Gastrocnemius medialis (tissue), 4 donors: ENCODE data around the gene PRELID1. TPM values are rescaled to one million over a fixed set of nuclear protein-coding genes. Genes with fewer than 3 reads are reported as not detected.

Experiments used
- ATAC-seq, 2 donors: fragments of 150-250 bp; one replicate each; pipeline ENCODE4 v1.9.1; 2016
- DNase-seq, 2 donors: peaks; one replicate each; pipeline ENCODE4 v3.0.0-alpha.2; 2019
- H3K27ac ChIP-seq, 4 donors: fragments of 200-600 bp; sonication (generic); 1 replicate in 1 of 4; 2 replicates in 3 of 4; pipeline ENCODE4 v1.5.1; 2016 to 2018; ENCODE audit warnings: mild to moderate bottlenecking in 2 of 4, moderate library complexity in 1 of 4
- H3K27me3 ChIP-seq, 3 donors: fragments of 200-600 bp; sonication (generic) in 2 of 3; 1 replicate in 1 of 3; 2 replicates in 2 of 3; pipeline versions ENCODE4 v1.5.1 to v1.6.0; 2016 to 2019; ENCODE audit warnings: mild to moderate bottlenecking in 1 of 3, moderate library complexity in 1 of 3
- H3K36me3 ChIP-seq, 2 donors: fragments of 200-600 bp; sonication (generic) in 1 of 2; one replicate each; pipeline ENCODE4 v1.5.1; 2017 to 2018
- H3K4me1 ChIP-seq, 2 donors: fragments of 200-600 bp; sonication (generic) in 1 of 2; one replicate each; pipeline ENCODE4 v1.5.1; 2016 to 2017; ENCODE audit warnings: mild to moderate bottlenecking in 2 of 2
- H3K4me3 ChIP-seq, 4 donors: fragments of 200-600 bp; sonication (generic) in 3 of 4; 1 replicate in 1 of 4; 2 replicates in 3 of 4; pipeline ENCODE4 v1.5.1; 2016 to 2019; ENCODE audit warnings: mild to moderate bottlenecking in 2 of 4
- H3K9me3 ChIP-seq, 3 donors: fragments of 200-600 bp; sonication (generic) in 2 of 3; 1 replicate in 1 of 3; 2 replicates in 2 of 3; pipeline ENCODE4 v1.5.1; 2016 to 2019
- POLR2A ChIP-seq, 2 donors: fragments of 450-650 bp; IDR thresholded peaks; one replicate each; pipeline ENCODE4 v1.6.1; 2017; ENCODE audit warnings: antibody characterized with exemption in 2 of 2, mild to moderate bottlenecking in 2 of 2, moderate library complexity in 2 of 2
- in situ Hi-C, 4 donors: fragments of 200-750 bp; cut with MboI; loops; one replicate each; pipeline versions ENCODE4 v1.15.0 to v1.8.0; 2017; ENCODE audit warnings: low sequenced_read_pairs in 4 of 4
- intact Hi-C: fragments of 100-400 bp; cut with DNase I; formaldehyde crosslinking; loops from one replicate; pipeline ENCODE4 v1.15.1; 2023; ENCODE audit warnings: low total_unique reads
- total RNA-seq, 4 donors: library from RNA; depleted of rRNA; stranded (reverse); fragments of >200 nt; gene quantifications; one replicate each; pipeline versions ENCODE4 v1.1.0 to v1.2.3, GENCODE V29; 2016
- TF ChIP-seq, protein P1 (sequence below), 5 experiments: fragments of 450-650 bp in 3 of 5; fragments of 200-600 bp in 2 of 5; sonication (generic) in 2 of 5; IDR thresholded peaks in 4 of 5; conservative IDR thresholded peaks in 1 of 5; 1 replicate in 4 of 5; 2 replicates in 1 of 5; pipeline ENCODE4 v1.5.1; 2016 to 2019; ENCODE audit warnings: antibody characterized with exemption in 5 of 5, mild to moderate bottlenecking in 3 of 5, moderate library complexity in 3 of 5

The PRELID1 gene
- total RNA-seq, 4 donors from 2014 or later, result 13.4 to 45.8 (median 28.2) TPM

DNA sequence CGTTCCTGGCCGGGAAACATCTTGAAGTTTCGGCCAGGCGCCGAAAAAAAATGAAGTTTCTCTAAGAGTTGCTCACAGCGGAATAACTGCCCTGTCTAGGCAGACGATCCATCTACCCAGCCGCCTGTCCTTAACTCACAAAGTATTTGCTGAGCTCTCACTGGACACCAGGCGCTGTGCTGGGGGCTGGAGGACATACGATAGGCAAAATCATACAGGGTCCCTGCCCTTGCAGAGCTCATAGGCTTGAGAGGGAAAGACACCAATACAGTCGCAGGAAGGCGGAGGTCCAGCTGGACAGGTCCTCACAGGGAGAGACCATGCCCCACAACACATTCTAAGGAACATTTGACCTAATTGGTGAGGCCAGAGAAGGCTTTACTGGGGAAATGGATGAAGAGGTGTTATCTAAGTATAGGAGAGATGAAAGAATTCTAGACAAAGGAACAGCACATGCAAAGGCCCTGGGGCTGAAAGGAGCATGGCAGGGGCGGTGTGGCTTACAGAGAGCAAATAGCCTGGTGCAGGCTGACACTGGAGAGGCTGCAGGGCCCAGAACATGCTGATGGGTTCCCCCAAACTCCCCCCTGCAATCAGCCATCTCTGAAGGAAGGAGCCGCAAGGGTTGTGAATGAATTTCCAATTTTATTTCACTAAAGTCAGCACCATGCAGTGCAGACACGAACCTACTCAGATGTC lies 10.1 kb downstream of the PRELID1 start:
- TF ChIP-seq, protein P1, sequence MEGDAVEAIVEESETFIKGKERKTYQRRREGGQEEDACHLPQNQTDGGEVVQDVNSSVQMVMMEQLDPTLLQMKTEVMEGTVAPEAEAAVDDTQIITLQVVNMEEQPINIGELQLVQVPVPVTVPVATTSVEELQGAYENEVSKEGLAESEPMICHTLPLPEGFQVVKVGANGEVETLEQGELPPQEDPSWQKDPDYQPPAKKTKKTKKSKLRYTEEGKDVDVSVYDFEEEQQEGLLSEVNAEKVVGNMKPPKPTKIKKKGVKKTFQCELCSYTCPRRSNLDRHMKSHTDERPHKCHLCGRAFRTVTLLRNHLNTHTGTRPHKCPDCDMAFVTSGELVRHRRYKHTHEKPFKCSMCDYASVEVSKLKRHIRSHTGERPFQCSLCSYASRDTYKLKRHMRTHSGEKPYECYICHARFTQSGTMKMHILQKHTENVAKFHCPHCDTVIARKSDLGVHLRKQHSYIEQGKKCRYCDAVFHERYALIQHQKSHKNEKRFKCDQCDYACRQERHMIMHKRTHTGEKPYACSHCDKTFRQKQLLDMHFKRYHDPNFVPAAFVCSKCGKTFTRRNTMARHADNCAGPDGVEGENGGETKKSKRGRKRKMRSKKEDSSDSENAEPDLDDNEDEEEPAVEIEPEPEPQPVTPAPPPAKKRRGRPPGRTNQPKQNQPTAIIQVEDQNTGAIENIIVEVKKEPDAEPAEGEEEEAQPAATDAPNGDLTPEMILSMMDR (IDR thresholded peaks at IDR 0.05 in 4 of 5, conservative IDR thresholded peaks at IDR 0.05 in 1 of 5), result no peak
- no peak for TF ChIP-seq POLR2A (IDR thresholded peaks at IDR 0.05)
- no peak for ATAC-seq

DNA sequence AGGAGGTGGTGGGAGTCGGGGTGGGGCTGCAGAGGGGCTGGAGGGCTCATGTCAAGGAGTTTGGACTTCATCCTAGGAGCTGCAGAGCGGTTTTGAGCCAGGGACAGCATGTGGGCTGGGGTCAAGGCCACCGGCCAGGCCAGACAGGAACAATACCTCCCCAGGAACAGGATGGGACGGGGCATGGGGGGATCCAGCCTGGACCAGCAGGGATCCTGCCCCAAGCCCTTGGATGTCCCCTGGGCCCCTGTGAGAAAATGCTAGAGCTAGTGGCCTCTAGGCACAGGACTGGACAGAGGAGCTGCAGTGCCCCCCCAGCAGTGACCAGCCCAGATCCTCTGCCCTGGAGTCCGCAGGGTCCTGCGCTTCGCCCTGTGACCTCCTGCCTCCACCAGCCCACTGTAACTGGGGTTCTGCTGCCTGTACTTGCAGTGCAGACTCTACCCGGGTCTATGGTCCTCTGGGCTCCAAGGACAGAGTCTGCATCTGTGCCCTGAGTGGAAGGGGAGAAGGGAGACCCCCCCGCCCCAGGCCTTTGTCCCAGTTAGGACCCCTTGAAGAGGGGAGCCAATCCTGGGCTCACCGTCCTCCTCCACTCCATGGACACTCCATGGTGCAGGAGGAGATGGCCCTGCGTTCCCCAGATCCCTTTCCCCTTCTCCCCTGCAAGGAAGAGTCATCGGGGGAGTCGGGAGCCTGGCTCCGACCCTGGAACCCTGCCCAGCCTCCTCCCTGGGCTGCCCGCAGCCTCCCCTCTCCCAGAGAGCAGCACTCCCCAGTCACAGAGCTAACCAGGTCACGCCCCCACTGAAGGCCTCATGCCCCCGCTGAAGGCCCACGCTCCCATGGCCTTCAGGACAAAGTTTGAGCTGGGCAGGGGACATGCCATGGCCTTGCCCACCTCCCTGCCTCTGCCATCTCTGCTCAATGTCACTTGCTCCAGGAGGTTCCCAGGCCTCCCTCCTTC lies 11.1 kb downstream of the PRELID1 start:
- intact Hi-C loops (loop anchor here (5.0 kb wide), 2 partner anchors 53 to 143 kb away; no protein-coding TSS in a partner anchor), in situ Hi-C loops (no loop called here)
- ATAC-seq (no peak), DNase-seq (no peak)
- Histone ChIP-seq H3K9me3 (no peaks in the 10 kb centered on the region), H3K36me3 (no peaks in the 10 kb centered on the region), H3K4me1 (peaks cover 17 to 18% of the 10 kb centered on the region in 2 donors), H3K27me3 (no peaks in the 10 kb centered on the region), H3K4me3 (no peak overlapping the region), H3K27ac (no peak overlapping the region)
- TF ChIP-seq, protein P1 (IDR thresholded peaks at IDR 0.05 in 4 of 5, conservative IDR thresholded peaks at IDR 0.05 in 1 of 5), result no peak
- TF ChIP-seq POLR2A (IDR thresholded peaks at IDR 0.05), result no peak

More for the DNA sequence above, 10.1 kb downstream of the PRELID1 start:
- Histone ChIP-seq H3K27ac (no peak overlapping the region), H3K4me3 (no peak overlapping the region), H3K27me3 (no peaks in the 10 kb centered on the region), H3K4me1 (peaks cover 25 to 26% of the 10 kb centered on the region in 2 donors), H3K9me3 (no peaks in the 10 kb centered on the region), H3K36me3 (no peaks in the 10 kb centered on the region)
- in situ Hi-C loops, result no loop called here
- intact Hi-C loops, result loop anchor here (5.0 kb wide), 2 partner anchors 54 to 144 kb away; no protein-coding TSS in a partner anchor
- no peak for DNase-seq

DNA sequence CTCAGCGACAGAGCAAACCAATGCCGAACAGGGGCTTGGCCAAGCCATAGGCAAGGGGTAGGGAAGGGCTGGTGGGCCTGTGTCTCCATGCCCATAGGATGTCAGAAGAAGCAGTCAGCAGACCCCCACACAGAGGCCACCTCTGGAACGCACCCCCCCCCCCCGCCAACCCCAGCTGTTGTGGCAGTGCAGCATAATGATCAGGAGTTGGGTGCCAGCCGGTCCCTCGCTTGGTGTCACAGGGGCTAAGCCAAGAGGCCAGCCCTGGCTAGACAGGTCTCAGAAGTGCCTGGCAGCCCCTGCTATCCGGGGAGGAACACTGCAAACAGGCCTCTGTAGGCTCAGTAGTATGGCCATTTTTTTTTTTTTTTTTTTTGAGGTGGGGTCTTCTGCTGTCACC lies 11.8 kb downstream of the PRELID1 start:
- Histone ChIP-seq H3K36me3 (no peaks in the 10 kb centered on the region), H3K4me1 (peaks cover 15 to 18% of the 10 kb centered on the region in 2 donors), H3K27ac (no peak overlapping the region), H3K4me3 (no peak overlapping the region), H3K9me3 (no peaks in the 10 kb centered on the region), H3K27me3 (no peaks in the 10 kb centered on the region)
- in situ Hi-C loops, result no loop called here
- DNase-seq (no peak), ATAC-seq (no peak)
- intact Hi-C loops, result no loop called here
- TF ChIP-seq, protein P1 (IDR thresholded peaks at IDR 0.05 in 4 of 5, conservative IDR thresholded peaks at IDR 0.05 in 1 of 5), result no peak
- no peak for TF ChIP-seq POLR2A (IDR thresholded peaks at IDR 0.05)

DNA sequence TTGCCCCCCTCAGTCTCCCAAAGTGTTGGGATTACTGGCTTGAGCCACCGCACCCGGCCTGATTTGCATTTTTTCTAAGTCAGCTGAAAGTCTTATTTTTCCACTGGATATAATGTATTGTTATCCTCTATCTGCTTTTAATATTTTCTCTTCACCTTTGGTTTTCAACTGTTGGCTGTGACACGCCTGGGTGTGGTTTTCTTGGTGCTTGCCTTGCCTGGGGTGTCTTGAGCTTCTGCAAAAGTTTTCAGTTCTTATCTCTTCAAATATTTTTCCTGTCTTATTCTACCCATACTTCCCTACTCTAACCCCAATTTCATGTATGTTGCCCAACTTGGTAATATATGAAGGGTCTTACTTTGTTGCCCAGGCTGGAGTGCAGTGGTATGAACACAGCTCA lies 12.4 kb downstream of the PRELID1 start:
- no peak for ATAC-seq

More for the DNA sequence above, 12.4 kb downstream of the PRELID1 start:
- TF ChIP-seq POLR2A (IDR thresholded peaks at IDR 0.05), result no peak
- TF ChIP-seq, protein P1 (IDR thresholded peaks at IDR 0.05 in 4 of 5, conservative IDR thresholded peaks at IDR 0.05 in 1 of 5), result no peak
- no peak for DNase-seq
- no peaks in the 10 kb centered on the region for H3K9me3 ChIP-seq
- no peaks in the 10 kb centered on the region for H3K27me3 ChIP-seq
- intact Hi-C loops, result no loop called here
- no peaks in the 10 kb centered on the region for H3K36me3 ChIP-seq
- H3K4me3 ChIP-seq, result no peak overlapping the region
- peaks cover 11 to 16% of the 10 kb centered on the region in 2 donors for H3K4me1 ChIP-seq
- in situ Hi-C loops, result no loop called here
- no peak overlapping the region for H3K27ac ChIP-seq
